Activated CD8-positive, alpha-beta T cell treated with anti-CD3 and anti-CD28 coated beads, Interleukin-2, amount 10 ng/mL, durations not matched to agents 7 days and 5 days (primary cell): ENCODE data around the gene CBLB. TPM values are rescaled to one million over a fixed set of nuclear protein-coding genes. Genes with fewer than 3 reads are reported as not detected.

ENCODE experiments used
- ATAC-seq: fragments of 150-1000 bp; cut with Tn5 transposase; one replicate; pipeline ENCODE4 v1.10.0; 2021; ENCODE audit warnings: moderate library complexity
- CTCF ChIA-PET: fragments of 350-600 bp; sonication (Branson Sonifier 250); formaldehyde crosslinking; loops from one replicate; lab custom pipeline; 2021; ENCODE audit warnings: antibody characterized with exemption; lab: Charles Lee
- POLR2A ChIA-PET: fragments of 350-600 bp; sonication (Branson Sonifier 250); formaldehyde crosslinking; loops from one replicate; lab custom pipeline; 2021; ENCODE audit warnings: antibody characterized with exemption; lab: Charles Lee
- DNase-seq: peaks from one replicate; pipeline ENCODE4 v3.0.0-alpha.2; 2020
- H3K27ac Mint-ChIP-seq: one replicate; pipeline ENCODE4 v1.8.0; 2021; ENCODE audit warnings: mild to moderate bottlenecking, mixed read lengths
- H3K27me3 Mint-ChIP-seq: one replicate; pipeline ENCODE4 v1.8.0; 2021; ENCODE audit warnings: low read depth, mixed read lengths
- H3K36me3 Mint-ChIP-seq: one replicate; pipeline ENCODE4 v1.8.0; 2021; ENCODE audit warnings: low read depth, mixed read lengths
- H3K4me1 Mint-ChIP-seq: one replicate; pipeline ENCODE4 v1.8.0; 2021; ENCODE audit warnings: low read depth, mixed read lengths
- H3K4me3 Mint-ChIP-seq: one replicate; pipeline ENCODE4 v1.8.0; 2021; ENCODE audit warnings: mild to moderate bottlenecking, mixed read lengths
- H3K9me3 Mint-ChIP-seq: one replicate; pipeline ENCODE4 v1.8.0; 2022; ENCODE audit warnings: mixed read lengths; ENCODE audit not compliant: insufficient read depth
- total RNA-seq, 2 experiments: library from RNA; stranded (reverse); gene quantifications; one replicate each; pipeline ENCODE4 v1.2.3, GENCODE V29; 2021

The CBLB gene
- total RNA-seq, 2 experiments from 2014 or later = 117 to 122 TPM

GRCh38 chr3:105614288-105615030, 254.4 kb downstream of the CBLB start:
- CTCF ChIA-PET = no interaction called here
- Mint-ChIP-seq H3K36me3 (no peaks in the 10 kb centered on the region), H3K9me3 (no peaks in the 10 kb centered on the region), H3K27ac (no peak overlapping the region), H3K4me3 (no peak overlapping the region), H3K27me3 (peaks cover 2% of the 10 kb centered on the region), H3K4me1 (no peaks in the 10 kb centered on the region)
- POLR2A ChIA-PET = no interaction called here
- no peak for ATAC-seq
- DNase-seq = no peak

GRCh38 chr3:105613120-105613519, 255.7 kb downstream of the CBLB start:
- peaks cover 2% of the 10 kb centered on the region for H3K27me3 Mint-ChIP-seq
- ChIA-PET CTCF (no interaction called here), POLR2A (no interaction called here)
- H3K9me3 Mint-ChIP-seq = no peaks in the 10 kb centered on the region
- no peak for DNase-seq
- no peak for ATAC-seq
- H3K27ac Mint-ChIP-seq = no peak overlapping the region
- H3K36me3 Mint-ChIP-seq = no peaks in the 10 kb centered on the region
- no peak overlapping the region for H3K4me3 Mint-ChIP-seq
- no peaks in the 10 kb centered on the region for H3K4me1 Mint-ChIP-seq

GRCh38 chr3:105611304-105612192, 257.3 kb downstream of the CBLB start:
- Mint-ChIP-seq H3K4me1 (no peaks in the 10 kb centered on the region), H3K27ac (no peak overlapping the region), H3K27me3 (peaks cover 2% of the 10 kb centered on the region), H3K4me3 (no peak overlapping the region), H3K9me3 (no peaks in the 10 kb centered on the region), H3K36me3 (no peaks in the 10 kb centered on the region)
- POLR2A ChIA-PET = no interaction called here
- no peak for ATAC-seq
- DNase-seq = no peak
- CTCF ChIA-PET = no interaction called here

GRCh38 chr3:105610473-105610872, 258.3 kb downstream of the CBLB start:
- Mint-ChIP-seq H3K27me3 (peaks cover 2% of the 10 kb centered on the region), H3K9me3 (no peaks in the 10 kb centered on the region), H3K4me1 (no peaks in the 10 kb centered on the region), H3K36me3 (no peaks in the 10 kb centered on the region), H3K4me3 (no peak overlapping the region), H3K27ac (no peak overlapping the region)
- no peak for DNase-seq
- no peak for ATAC-seq
- ChIA-PET CTCF (no interaction called here), POLR2A (no interaction called here)

GRCh38 chr3:105608623-105609022, 260.2 kb downstream of the CBLB start:
- no peaks in the 10 kb centered on the region for H3K9me3 Mint-ChIP-seq
- H3K4me1 Mint-ChIP-seq = no peaks in the 10 kb centered on the region
- CTCF ChIA-PET = no interaction called here
- peaks cover 2% of the 10 kb centered on the region for H3K27me3 Mint-ChIP-seq
- POLR2A ChIA-PET = no interaction called here
- H3K27ac Mint-ChIP-seq = no peak overlapping the region
- H3K4me3 Mint-ChIP-seq = no peak overlapping the region
- ATAC-seq = no peak
- no peak for DNase-seq
- no peaks in the 10 kb centered on the region for H3K36me3 Mint-ChIP-seq

- DNase-seq = no peak
- no peaks in the 10 kb centered on the region for H3K9me3 Mint-ChIP-seq
- no peaks in the 10 kb centered on the region for H3K27me3 Mint-ChIP-seq
- no peaks in the 10 kb centered on the region for H3K36me3 Mint-ChIP-seq
- POLR2A ChIA-PET = no interaction called here
- no peak for ATAC-seq
- H3K4me1 Mint-ChIP-seq = no peaks in the 10 kb centered on the region
- no peak overlapping the region for H3K27ac Mint-ChIP-seq
- H3K4me3 Mint-ChIP-seq = no peak overlapping the region
- CTCF ChIA-PET = no interaction called here
These were observed 262.8 kb downstream of the CBLB start for GRCh38 chr3:105606016-105606415.
